Measurements from ENCODE around the gene PBX1. TPM values are rescaled to one million over a fixed set of nuclear protein-coding genes. Genes with fewer than 3 reads are reported as not detected.
A peak's percentile ranks its signal among the peaks of the same experiment; 100 is the strongest.

Gene PBX1
- total RNA-seq, 3 donors from 2014 or later (not counting 1 experiment from before 2014, with no cell fraction given), result 0.54 to 3.5 (median 1.4) TPM

GRCh38 chr1:164630626-164631396 is 71.8 kb downstream of the PBX1 start:
- intact Hi-C loops (cut with micrococcal nuclease), result no loop called here
- Mint-ChIP-seq H3K36me3 (no peaks in the 10 kb centered on the region), H3K4me1 (no peaks in the 10 kb centered on the region), H3K4me3 (no peak overlapping the region), H3K9me3 (no peaks in the 10 kb centered on the region), H3K27ac (no peak overlapping the region), H3K27me3 (ENCODE audit: low read depth in 2 of 2) (peaks cover 16 to 44% of the 10 kb centered on the region in 2 donors)
- Histone ChIP-seq H3K27ac (ENCODE audit: low read length) (no peak overlapping the region), H3K9me3 (ENCODE audit: control insufficient read depth, insufficient read depth, low read length) (no peaks in the 10 kb centered on the region), H3K4me1 (ENCODE audit: control insufficient read depth, insufficient read depth, low read length) (no peaks in the 10 kb centered on the region), H3K27me3 (ENCODE audit: control insufficient read depth, insufficient read depth, low read length) (no peaks in the 10 kb centered on the region), H3K36me3 (ENCODE audit: control insufficient read depth, insufficient read depth, low read length) (no peaks in the 10 kb centered on the region), H3K4me3 (ENCODE audit: low read length) (no peak overlapping the region)
- no peak for TF ChIP-seq CTCF (IDR thresholded peaks at IDR 0.05)
- ATAC-seq, result peak in 1 of 3 donors; percentile 24
- DNase-seq, result no peak
- 71% methylated on average over 2 of the region's 3 CpGs for WGBS (ENCODE audit: insufficient coverage)

- H3K9me3 ChIP-seq (ENCODE audit: control insufficient read depth, insufficient read depth, low read length), result no peaks in the 10 kb centered on the region
- no peak overlapping the region for H3K27ac Mint-ChIP-seq
- no peak for ATAC-seq
Measured at GRCh38 chr1:164631751-164632150, 72.8 kb downstream of the PBX1 start.

GRCh38 chr1:164633997-164634396 is 75.0 kb downstream of the PBX1 start:
- no peak overlapping the region for H3K4me3 Mint-ChIP-seq
- TF ChIP-seq CTCF (IDR thresholded peaks at IDR 0.05), result no peak
- WGBS (ENCODE audit: insufficient coverage), result 91% methylated on average over 7 of the region's 7 CpGs
- peaks cover 5 to 51% of the 10 kb centered on the region in 2 donors for H3K27me3 Mint-ChIP-seq (ENCODE audit: low read depth in 2 of 2)
- H3K4me1 Mint-ChIP-seq, result no peaks in the 10 kb centered on the region
- no peaks in the 10 kb centered on the region for H3K9me3 Mint-ChIP-seq
- intact Hi-C loops (cut with micrococcal nuclease), result no loop called here
- no peak overlapping the region for H3K4me3 ChIP-seq (ENCODE audit: low read length)
- H3K36me3 ChIP-seq (ENCODE audit: control insufficient read depth, insufficient read depth, low read length), result no peaks in the 10 kb centered on the region
- no peaks in the 10 kb centered on the region for H3K27me3 ChIP-seq (ENCODE audit: control insufficient read depth, insufficient read depth, low read length)
- no peaks in the 10 kb centered on the region for H3K9me3 ChIP-seq (ENCODE audit: control insufficient read depth, insufficient read depth, low read length)
- no peak overlapping the region for H3K27ac ChIP-seq (ENCODE audit: low read length)
- no peak overlapping the region for H3K27ac Mint-ChIP-seq
- ATAC-seq, result no peak
- no peak for DNase-seq
- no peaks in the 10 kb centered on the region for H3K36me3 Mint-ChIP-seq
- H3K4me1 ChIP-seq (ENCODE audit: control insufficient read depth, insufficient read depth, low read length), result no peaks in the 10 kb centered on the region

More at GRCh38 chr1:164631751-164632150, 72.8 kb downstream of the PBX1 start:
- Mint-ChIP-seq H3K4me3 (no peak overlapping the region), H3K9me3 (no peaks in the 10 kb centered on the region), H3K4me1 (no peaks in the 10 kb centered on the region), H3K36me3 (no peaks in the 10 kb centered on the region), H3K27me3 (ENCODE audit: low read depth in 2 of 2) (peaks cover 14 to 49% of the 10 kb centered on the region in 2 donors)
- H3K4me3 ChIP-seq (ENCODE audit: low read length), result no peak overlapping the region
- H3K4me1 ChIP-seq (ENCODE audit: control insufficient read depth, insufficient read depth, low read length), result no peaks in the 10 kb centered on the region
- H3K27ac ChIP-seq (ENCODE audit: low read length), result no peak overlapping the region
- no peaks in the 10 kb centered on the region for H3K27me3 ChIP-seq (ENCODE audit: control insufficient read depth, insufficient read depth, low read length)
- no peak for DNase-seq
- H3K36me3 ChIP-seq (ENCODE audit: control insufficient read depth, insufficient read depth, low read length), result no peaks in the 10 kb centered on the region
- intact Hi-C loops (cut with micrococcal nuclease), result no loop called here
- 89% methylated on average over 7 of the region's 7 CpGs for WGBS (ENCODE audit: insufficient coverage)
- TF ChIP-seq CTCF (IDR thresholded peaks at IDR 0.05), result no peak
